Colon (tissue), 2 donors: ENCODE measurements around the gene CDK10.
"Not testable (repeated sequence)": the region's sequence is repeated elsewhere in the genome, so short reads cannot be mapped to it uniquely, and the experiment has no call there.

Source experiments
- FAIRE-seq: peaks from 2 replicates; lab custom pipeline; 2012; peaks lifted over from hg19 to GRCh38; lab: Jason Lieb, UNC
- donor health status: control.
- donor health status: control.

Gene CDK10

GRCh38 chr16:89668790-89669158 is 17.7 kb upstream of the CDK10 start:
- no peak for FAIRE-seq

- FAIRE-seq = no peak
These were observed 16.7 kb upstream of the CDK10 start for GRCh38 chr16:89669755-89670154.

- FAIRE-seq = no peak
These were observed 15.7 kb upstream of the CDK10 start for GRCh38 chr16:89670496-89671431.

- FAIRE-seq = not testable (repeated sequence)
These were observed 14.9 kb upstream of the CDK10 start for GRCh38 chr16:89671565-89671964.

GRCh38 chr16:89672177-89672941 is 14.1 kb upstream of the CDK10 start:
- FAIRE-seq = no peak

GRCh38 chr16:89678258-89678657 is 8.2 kb upstream of the CDK10 start:
- FAIRE-seq = no peak

GRCh38 chr16:89685916-89686315 is 573 bp upstream of the CDK10 start:
- FAIRE-seq = no peak

- FAIRE-seq = no peak
These were observed 827 bp downstream of the CDK10 start for GRCh38 chr16:89687092-89687940.

GRCh38 chr16:89688395-89688794 is 1.9 kb downstream of the CDK10 start:
- no peak for FAIRE-seq

- no peak for FAIRE-seq
These were observed 2.7 kb downstream of the CDK10 start for GRCh38 chr16:89689142-89689541.

- not testable (repeated sequence) for FAIRE-seq
These were observed 3.1 kb downstream of the CDK10 start for GRCh38 chr16:89689621-89690020.

GRCh38 chr16:89690392-89690901 is 4.0 kb downstream of the CDK10 start:
- no peak for FAIRE-seq

GRCh38 chr16:89691231-89691985 is 4.9 kb downstream of the CDK10 start:
- FAIRE-seq = no peak

GRCh38 chr16:89691986-89692569 is 5.6 kb downstream of the CDK10 start:
- no peak for FAIRE-seq

GRCh38 chr16:89693289-89693731 is 6.8 kb downstream of the CDK10 start:
- no peak for FAIRE-seq

- no peak for FAIRE-seq
These were observed 7.7 kb downstream of the CDK10 start for GRCh38 chr16:89693931-89694783.

GRCh38 chr16:89694784-89695085 is 8.2 kb downstream of the CDK10 start:
- not testable (repeated sequence) for FAIRE-seq

- FAIRE-seq = no peak
These were observed 8.8 kb downstream of the CDK10 start for GRCh38 chr16:89695086-89695874.
